Keratinocyte (primary cell): ENCODE results near the gene SPNS1. TPM values are rescaled to one million over a fixed set of nuclear protein-coding genes. Genes with fewer than 3 reads are reported as not detected.

ENCODE experiments used
- DNase-seq: peaks from one replicate; pipeline ENCODE4 v3.0.0-alpha.2; 2011; ENCODE audit warnings: low read depth, missing footprints, low spot score
- FAIRE-seq: peaks from 2 replicates; lab custom pipeline; 2011; peaks lifted over from hg19 to GRCh38; lab: Jason Lieb, UNC
- H2AFZ ChIP-seq: 2 replicates; pipeline ENCODE4 v1.6.0; 2012; ENCODE audit warnings: low read length, control low read depth, inconsistent platforms; ENCODE audit not compliant: control insufficient read depth
- H3K27ac ChIP-seq: 2 replicates; pipeline ENCODE4 v1.5.1; 2011; ENCODE audit warnings: low read length; ENCODE audit not compliant: control insufficient read depth, insufficient read depth
- H3K27me3 ChIP-seq: 3 replicates; pipeline ENCODE4 v1.6.0; 2011; ENCODE audit warnings: low read length; ENCODE audit not compliant: control insufficient read depth, insufficient read depth; ENCODE audit errors: extremely low read depth
- H3K36me3 ChIP-seq, 2 experiments: 2 replicates in 1 of 2; 3 replicates in 1 of 2; pipeline ENCODE4 v1.5.1; 2011; ENCODE audit warnings: low read length in 2 of 2, mild to moderate bottlenecking in 1 of 2; ENCODE audit not compliant: control insufficient read depth in 2 of 2, insufficient read depth in 2 of 2; ENCODE audit errors: extremely low read depth in 1 of 2
- H3K4me1 ChIP-seq: 3 replicates; pipeline ENCODE4 v1.5.1; 2011; ENCODE audit warnings: low read length; ENCODE audit not compliant: control insufficient read depth, insufficient read depth; ENCODE audit errors: extremely low read depth
- H3K4me2 ChIP-seq: 3 replicates; pipeline ENCODE4 v1.6.0; 2011; ENCODE audit warnings: low read depth, low read length; ENCODE audit not compliant: control insufficient read depth, insufficient read depth; ENCODE audit errors: extremely low read depth
- H3K4me3 ChIP-seq, 3 experiments: fragments of 200-600 bp in 1 of 3; sonication (generic) in 1 of 3; 2 replicates in 2 of 3; 3 replicates in 1 of 3; pipeline ENCODE4 v1.5.1; 2011 to 2016; ENCODE audit warnings: low read length in 3 of 3, mild to moderate bottlenecking in 3 of 3, control low read depth in 2 of 3, inconsistent platforms in 1 of 3, low read depth in 1 of 3, mixed read lengths in 1 of 3, mixed run types in 1 of 3, moderate library complexity in 1 of 3; ENCODE audit not compliant: control insufficient read depth in 2 of 3, insufficient read depth in 2 of 3; ENCODE audit errors: extremely low read depth in 1 of 3
- H3K79me2 ChIP-seq: 2 replicates; pipeline ENCODE4 v1.6.0; 2012; ENCODE audit warnings: low read length; ENCODE audit not compliant: control insufficient read depth, insufficient read depth
- H3K9ac ChIP-seq: 3 replicates; pipeline ENCODE4 v1.6.0; 2011; ENCODE audit warnings: low read length; ENCODE audit not compliant: control insufficient read depth, insufficient read depth; ENCODE audit errors: extremely low read depth
- H3K9me1 ChIP-seq: 3 replicates; pipeline ENCODE4 v1.6.0; 2011; ENCODE audit warnings: low read length; ENCODE audit not compliant: control insufficient read depth, insufficient read depth; ENCODE audit errors: extremely low read depth
- H3K9me3 ChIP-seq: 2 replicates; pipeline ENCODE4 v1.5.1; 2012; ENCODE audit warnings: low read depth, low read length; ENCODE audit not compliant: control insufficient read depth
- H4K20me1 ChIP-seq: 3 replicates; pipeline ENCODE4 v1.6.0; 2011; ENCODE audit warnings: low read length; ENCODE audit not compliant: control insufficient read depth, insufficient read depth; ENCODE audit errors: extremely low read depth
- EZH2 ChIP-seq: IDR thresholded peaks from one replicate; pipeline ENCODE4 v1.6.1; 2012; ENCODE audit warnings: inconsistent platforms, mild to moderate bottlenecking, low read length, moderate library complexity
- dilution Hi-C: fragments of 300-500 bp; cut with MboI; formaldehyde crosslinking; loops from one replicate; pipeline ENCODE4 v1.7.0; 2020; ENCODE audit warnings: low sequenced_read_pairs; ENCODE audit not compliant: extremely low pct_ligation_motif_present
- polyA plus RNA-seq, 5 experiments: library from polyadenylated mRNA; depleted of rRNA in 3 of 5; stranded (reverse) in 3 of 5; stranded (forward) in 1 of 5; unstranded in 1 of 5; fragments of >200 nt; gene quantifications; 1 replicate in 1 of 5; 2 replicates in 3 of 5; 3 replicates in 1 of 5; pipeline versions ENCODE4 v1.2.1 to v1.2.3, GENCODE V29; 2011 to 2012; ENCODE audit warnings: missing spikeins in 2 of 5, low read depth in 1 of 5, low replicate concordance in 1 of 5
- TF ChIP-seq, protein P1 (sequence below), 3 experiments: IDR thresholded peaks in 1 of 3; conservative IDR thresholded peaks in 1 of 3; optimal IDR thresholded peaks in 1 of 3; 2 replicates in 2 of 3; 3 replicates in 1 of 3; pipeline versions ENCODE3 to v1.5.1; 2011; ENCODE audit warnings: low read length in 3 of 3, mild to moderate bottlenecking in 3 of 3, moderate library complexity in 2 of 3, control low read depth in 1 of 3, inconsistent platforms in 1 of 3; ENCODE audit not compliant: insufficient read depth in 2 of 3; ENCODE audit errors: extremely low read depth in 1 of 3

SPNS1 gene
- polyA plus RNA-seq, 1 donor (not counting 4 experiments of a cell fraction or from before 2014, with no cell fraction given): 16.3 TPM

DNA sequence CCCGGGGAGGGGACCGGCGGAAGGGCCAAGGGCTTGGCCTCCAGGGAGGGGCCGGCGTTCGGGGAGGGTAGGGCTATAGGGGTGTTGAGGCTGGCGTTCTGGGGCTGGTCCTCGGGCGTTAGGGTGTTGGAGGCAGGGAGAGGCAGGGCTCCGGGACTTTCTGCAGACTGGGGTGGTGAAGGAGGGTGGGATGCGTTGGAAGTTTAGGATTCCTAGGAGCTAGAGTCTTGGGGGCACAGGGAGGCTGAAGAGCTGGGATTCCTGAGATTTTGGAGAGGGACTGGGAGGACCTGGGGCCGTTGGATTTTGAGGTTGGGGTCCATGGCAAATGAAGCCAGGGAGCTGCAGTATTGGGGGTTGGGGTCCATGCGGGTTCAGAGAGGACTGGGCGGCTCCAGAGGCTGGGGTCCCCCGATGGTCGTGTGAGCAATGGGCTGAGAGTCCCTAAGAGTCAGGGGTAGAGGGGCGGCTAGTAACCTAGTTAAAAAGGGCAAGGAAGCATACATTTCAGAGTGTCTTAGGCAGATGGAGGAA, 23.1 kb upstream of the SPNS1 start:
- TF ChIP-seq, protein P1, sequence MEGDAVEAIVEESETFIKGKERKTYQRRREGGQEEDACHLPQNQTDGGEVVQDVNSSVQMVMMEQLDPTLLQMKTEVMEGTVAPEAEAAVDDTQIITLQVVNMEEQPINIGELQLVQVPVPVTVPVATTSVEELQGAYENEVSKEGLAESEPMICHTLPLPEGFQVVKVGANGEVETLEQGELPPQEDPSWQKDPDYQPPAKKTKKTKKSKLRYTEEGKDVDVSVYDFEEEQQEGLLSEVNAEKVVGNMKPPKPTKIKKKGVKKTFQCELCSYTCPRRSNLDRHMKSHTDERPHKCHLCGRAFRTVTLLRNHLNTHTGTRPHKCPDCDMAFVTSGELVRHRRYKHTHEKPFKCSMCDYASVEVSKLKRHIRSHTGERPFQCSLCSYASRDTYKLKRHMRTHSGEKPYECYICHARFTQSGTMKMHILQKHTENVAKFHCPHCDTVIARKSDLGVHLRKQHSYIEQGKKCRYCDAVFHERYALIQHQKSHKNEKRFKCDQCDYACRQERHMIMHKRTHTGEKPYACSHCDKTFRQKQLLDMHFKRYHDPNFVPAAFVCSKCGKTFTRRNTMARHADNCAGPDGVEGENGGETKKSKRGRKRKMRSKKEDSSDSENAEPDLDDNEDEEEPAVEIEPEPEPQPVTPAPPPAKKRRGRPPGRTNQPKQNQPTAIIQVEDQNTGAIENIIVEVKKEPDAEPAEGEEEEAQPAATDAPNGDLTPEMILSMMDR (optimal IDR thresholded peaks at IDR 0.05 in 1 of 3, IDR thresholded peaks at IDR 0.05 in 1 of 3, conservative IDR thresholded peaks at IDR 0.05 in 1 of 3; ENCODE audit: extremely low read depth in 1 of 3, insufficient read depth in 2 of 3, low read length in 3 of 3): no peak
- TF ChIP-seq EZH2: no peak
- Histone ChIP-seq H3K4me1 (peaks cover 10% of the 10 kb centered on the region), H2AFZ (peak overlapping the region; percentile 37), H3K27ac (peak overlapping the region; percentile 70), H3K4me2 (peak overlapping the region; percentile 95), H4K20me1 (no peaks in the 10 kb centered on the region), H3K27me3 (no peaks in the 10 kb centered on the region), H3K4me3 (peak overlapping the region; percentile 86 to 91 (median 91)), H3K9me3 (no peaks in the 10 kb centered on the region), H3K9ac (peak overlapping the region; percentile 86), H3K79me2 (peaks cover 26% of the 10 kb centered on the region), H3K36me3 (peaks cover 19 to 20% of the 10 kb centered on the region in 2 experiments), H3K9me1 (no peaks in the 10 kb centered on the region)
- FAIRE-seq: no peak
- dilution Hi-C loops: no loop called here
- no peak for DNase-seq

DNA sequence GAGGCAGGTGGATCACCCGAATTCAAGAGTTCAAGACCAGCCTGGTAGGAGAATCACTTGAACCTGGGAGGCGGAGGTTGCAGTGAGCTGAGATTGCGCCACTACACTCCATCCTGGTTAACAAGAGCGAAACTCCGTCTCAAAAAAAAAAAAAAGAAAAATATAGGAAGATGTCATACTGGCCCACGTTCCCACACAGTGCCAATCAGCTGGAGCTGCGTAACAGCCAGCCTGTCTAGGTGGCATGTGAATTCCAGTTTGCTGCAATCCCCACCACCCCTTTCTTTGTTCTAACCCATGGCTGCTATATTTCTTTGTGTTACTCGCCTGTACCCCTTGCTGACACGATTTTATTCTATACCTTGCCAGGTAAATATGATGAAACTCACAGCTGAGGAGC, 16.4 kb upstream of the SPNS1 start:
- no peak overlapping the region for H3K27ac ChIP-seq
- no peaks in the 10 kb centered on the region for H3K4me1 ChIP-seq
- no peak overlapping the region for H3K4me2 ChIP-seq
- no peak overlapping the region for H3K4me3 ChIP-seq
- H3K27me3 ChIP-seq: no peaks in the 10 kb centered on the region
- H3K9ac ChIP-seq: no peak overlapping the region
- H2AFZ ChIP-seq: no peak overlapping the region
- no peak for TF ChIP-seq EZH2
- TF ChIP-seq, protein P1 (optimal IDR thresholded peaks at IDR 0.05 in 1 of 3, IDR thresholded peaks at IDR 0.05 in 1 of 3, conservative IDR thresholded peaks at IDR 0.05 in 1 of 3; ENCODE audit: extremely low read depth in 1 of 3, insufficient read depth in 2 of 3, low read length in 3 of 3): no peak
- no peaks in the 10 kb centered on the region for H3K9me3 ChIP-seq
- H3K79me2 ChIP-seq: peaks cover 9% of the 10 kb centered on the region
- H3K36me3 ChIP-seq: peaks cover 40 to 44% of the 10 kb centered on the region in 2 experiments
- no peaks in the 10 kb centered on the region for H4K20me1 ChIP-seq
- no peaks in the 10 kb centered on the region for H3K9me1 ChIP-seq
- dilution Hi-C loops: no loop called here
- FAIRE-seq: no peak
- no peak for DNase-seq
